Measurements from ENCODE around the gene CFAP251.

- no peak for TF ChIP-seq CTCF (IDR thresholded peaks at IDR 0.05)
- TF ChIP-seq POLR2A (IDR thresholded peaks at IDR 0.05): no peak
Observed at GRCh38 chr12:122042910-122043309, 124.5 kb downstream of the CFAP251 start.

Measured in esophagus squamous epithelium (tissue), 4 donors.